GM12801 (cell line): ENCODE results near the gene CTPS2.

Experiments used
- TF ChIP-seq, protein P1 (sequence below): IDR thresholded peaks from one replicate; pipeline ENCODE4 v1.5.1; 2011; ENCODE audit warnings: control low read depth; ENCODE audit not compliant: insufficient read length; ENCODE audit errors: extremely low read depth

The CTPS2 gene

DNA sequence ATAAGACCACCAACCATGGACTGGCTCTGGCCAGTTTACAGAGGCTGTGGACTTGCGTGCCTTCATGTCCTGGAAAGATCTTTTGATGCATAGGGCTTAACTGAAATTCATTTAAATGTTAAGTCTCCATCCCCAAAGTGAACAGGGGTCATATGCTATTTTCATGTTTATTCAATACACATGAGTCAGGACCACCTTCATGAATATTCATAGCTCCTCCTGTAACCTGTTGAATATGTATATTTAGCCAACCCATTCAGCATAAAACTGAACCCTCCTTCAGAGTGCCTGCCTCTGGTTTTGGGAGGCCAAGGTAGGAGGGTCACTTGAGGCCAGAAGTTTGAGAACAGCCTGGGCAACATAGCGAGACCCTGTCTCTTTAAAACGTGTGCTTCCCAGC lies 7.1 kb downstream of the CTPS2 start:
- TF ChIP-seq, protein P1, sequence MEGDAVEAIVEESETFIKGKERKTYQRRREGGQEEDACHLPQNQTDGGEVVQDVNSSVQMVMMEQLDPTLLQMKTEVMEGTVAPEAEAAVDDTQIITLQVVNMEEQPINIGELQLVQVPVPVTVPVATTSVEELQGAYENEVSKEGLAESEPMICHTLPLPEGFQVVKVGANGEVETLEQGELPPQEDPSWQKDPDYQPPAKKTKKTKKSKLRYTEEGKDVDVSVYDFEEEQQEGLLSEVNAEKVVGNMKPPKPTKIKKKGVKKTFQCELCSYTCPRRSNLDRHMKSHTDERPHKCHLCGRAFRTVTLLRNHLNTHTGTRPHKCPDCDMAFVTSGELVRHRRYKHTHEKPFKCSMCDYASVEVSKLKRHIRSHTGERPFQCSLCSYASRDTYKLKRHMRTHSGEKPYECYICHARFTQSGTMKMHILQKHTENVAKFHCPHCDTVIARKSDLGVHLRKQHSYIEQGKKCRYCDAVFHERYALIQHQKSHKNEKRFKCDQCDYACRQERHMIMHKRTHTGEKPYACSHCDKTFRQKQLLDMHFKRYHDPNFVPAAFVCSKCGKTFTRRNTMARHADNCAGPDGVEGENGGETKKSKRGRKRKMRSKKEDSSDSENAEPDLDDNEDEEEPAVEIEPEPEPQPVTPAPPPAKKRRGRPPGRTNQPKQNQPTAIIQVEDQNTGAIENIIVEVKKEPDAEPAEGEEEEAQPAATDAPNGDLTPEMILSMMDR, result no peak

DNA sequence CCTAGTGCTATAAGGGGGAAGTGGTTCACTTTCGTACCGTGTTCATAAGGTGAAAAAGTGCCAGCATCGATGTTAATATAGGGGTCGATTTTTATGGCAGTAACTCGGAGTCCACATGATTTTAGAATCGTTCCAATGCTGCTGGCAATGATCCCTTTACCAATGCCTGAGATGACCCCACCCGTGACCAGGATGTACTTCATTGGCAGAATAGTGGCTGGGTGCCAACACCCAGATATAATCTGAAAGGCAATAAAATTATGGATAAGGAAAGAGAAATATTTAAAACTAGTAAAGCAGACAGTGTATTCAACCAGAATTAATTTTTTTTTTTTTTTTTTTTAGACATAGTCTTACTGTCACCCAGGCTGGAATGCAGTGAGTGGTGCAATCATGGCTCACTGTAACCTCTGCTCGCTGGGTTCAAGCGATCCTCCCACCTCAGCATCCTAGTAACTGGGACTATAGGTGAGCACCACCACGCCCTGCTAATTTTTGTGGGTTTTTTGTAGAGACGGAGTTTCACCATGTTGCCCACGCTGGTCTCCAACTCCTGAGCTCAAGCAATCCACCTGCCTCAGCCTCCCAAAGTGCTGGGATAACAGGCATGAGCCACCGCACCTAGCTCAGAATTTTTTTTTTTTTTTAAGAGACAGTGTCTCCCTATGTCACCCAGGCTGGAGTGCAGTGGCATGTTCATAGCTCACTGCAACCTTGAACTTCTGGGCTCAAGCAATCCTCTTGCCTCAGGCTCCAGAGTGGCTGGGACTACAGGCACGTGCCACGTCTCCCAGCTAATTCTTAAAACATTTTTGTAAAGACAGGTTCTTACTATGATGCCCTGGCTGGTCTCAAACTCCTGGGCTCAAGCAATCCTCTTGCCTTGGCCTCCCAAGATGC lies 9.5 kb downstream of the CTPS2 start:
- TF ChIP-seq, protein P1, result no peak

DNA sequence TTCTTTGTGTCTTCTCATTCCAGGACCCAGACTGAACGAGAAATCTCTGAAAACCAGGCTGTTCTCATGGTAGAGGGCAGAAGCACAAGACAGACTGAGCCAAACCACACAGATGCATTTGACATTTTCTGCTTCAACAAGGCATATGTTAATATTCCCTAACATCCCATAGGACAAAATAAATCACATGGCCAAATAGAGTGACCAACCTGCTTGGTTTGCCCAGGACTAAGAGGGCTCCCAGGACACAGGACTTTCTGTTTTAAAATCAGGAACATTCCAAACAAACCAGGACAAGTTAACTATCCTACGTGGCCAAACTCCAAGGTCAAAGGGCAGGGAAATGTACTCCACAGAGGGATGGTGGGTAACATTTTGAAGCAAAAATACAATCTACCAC lies 11.7 kb downstream of the CTPS2 start:
- TF ChIP-seq, protein P1, result no peak

DNA sequence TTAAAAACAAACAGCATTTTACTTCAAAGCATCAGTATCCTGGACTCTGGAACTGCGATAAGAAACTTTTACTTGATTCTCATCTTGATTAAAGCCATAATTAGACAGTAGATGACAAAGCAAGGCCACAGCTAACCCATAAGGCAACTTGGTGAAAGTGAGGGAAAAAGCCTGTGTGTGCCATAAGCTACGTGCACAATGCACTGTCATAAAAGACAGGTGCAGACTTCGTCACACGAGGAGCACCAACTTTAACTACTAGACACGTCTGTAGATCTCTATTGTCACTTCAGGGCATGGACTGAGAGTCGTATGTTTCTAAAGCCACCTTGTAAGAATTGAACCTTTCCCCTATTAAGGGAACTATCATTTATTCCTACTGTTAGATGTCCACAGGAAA lies 13.1 kb downstream of the CTPS2 start:
- TF ChIP-seq, protein P1, result no peak

DNA sequence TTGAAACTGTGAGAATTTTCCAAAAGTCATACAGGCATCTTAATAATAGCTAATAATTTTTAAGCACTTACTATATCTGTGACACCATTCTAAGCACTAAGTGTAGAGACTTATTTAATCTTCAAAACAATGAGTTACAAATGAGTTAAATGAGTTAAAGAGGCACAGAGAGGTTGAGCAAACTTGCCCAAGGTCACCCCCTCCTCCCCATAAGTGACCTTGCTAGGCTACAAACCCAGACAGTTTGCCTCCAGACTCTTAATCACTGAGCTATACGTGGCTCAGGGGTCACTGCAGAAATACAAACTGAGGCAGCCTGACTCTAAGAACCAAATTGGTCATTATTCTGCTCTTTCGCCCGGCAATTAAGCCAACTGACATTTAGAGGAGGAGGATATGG lies 15.5 kb downstream of the CTPS2 start:
- TF ChIP-seq, protein P1, result no peak

DNA sequence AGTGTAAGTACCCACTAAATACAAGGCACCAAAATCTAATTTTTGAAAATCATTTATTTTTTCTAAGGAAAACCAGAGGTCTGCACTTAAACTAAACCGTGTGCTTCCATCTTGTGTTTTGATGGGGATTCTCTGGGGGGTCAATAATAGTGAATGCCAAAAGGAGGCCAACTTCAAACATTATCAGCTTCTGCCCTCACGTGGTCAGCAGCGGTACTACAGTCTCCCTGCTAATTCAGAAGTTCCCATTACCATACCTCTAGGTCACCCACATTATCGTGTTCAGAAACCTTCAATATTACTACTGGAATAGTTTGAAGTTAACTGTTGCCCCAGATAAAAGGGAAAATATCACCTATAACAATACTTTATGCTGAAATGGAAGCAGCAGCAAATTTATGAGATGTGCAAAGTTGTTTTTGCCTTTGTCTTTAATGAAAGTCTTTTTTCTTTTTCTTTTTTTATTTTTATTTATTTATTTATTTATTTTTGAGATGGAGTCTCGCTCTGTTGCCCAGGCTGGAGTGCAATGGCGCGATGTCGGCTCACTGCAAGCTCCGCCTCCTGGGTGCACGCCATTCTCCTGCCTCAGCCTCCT lies 17.3 kb downstream of the CTPS2 start:
- TF ChIP-seq, protein P1, result no peak

DNA sequence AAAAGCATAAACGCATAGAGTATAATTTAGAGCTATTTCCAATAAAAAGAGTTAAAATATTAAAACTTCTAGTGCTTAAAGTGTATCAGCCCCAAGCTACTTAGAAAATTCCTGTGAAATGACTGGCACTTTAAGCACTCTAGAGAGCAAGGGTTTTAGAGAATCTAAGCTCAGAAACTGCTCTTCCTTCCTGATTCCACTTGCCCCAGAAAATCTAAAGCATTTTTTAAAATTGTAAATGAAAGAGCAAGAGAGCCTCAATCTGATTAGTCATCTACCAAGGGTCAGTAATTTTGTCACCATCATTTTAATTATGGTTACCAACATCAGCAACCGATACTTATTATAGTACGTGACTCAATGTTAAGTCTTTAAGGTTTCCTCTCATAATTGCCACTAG lies 25.0 kb downstream of the CTPS2 start:
- TF ChIP-seq, protein P1, result no peak
